Vagina (tissue), 2 donors: ENCODE measurements around the gene CCR7. TPM values are rescaled to one million over a fixed set of nuclear protein-coding genes. Genes with fewer than 3 reads are reported as not detected.

ENCODE experiments used
- DNase-seq, 2 donors: peaks; one replicate each; pipeline ENCODE4 v3.0.0-alpha.2; 2017; ENCODE audit errors: extremely low spot score in 2 of 2
- H3K27ac ChIP-seq: fragments of 200-600 bp; sonication (generic); one replicate; pipeline ENCODE4 v1.5.1; 2019
- H3K27me3 ChIP-seq: fragments of 200-600 bp; sonication (generic); one replicate; pipeline ENCODE4 v1.5.1; 2019
- H3K36me3 ChIP-seq, 2 donors: fragments of 200-600 bp; sonication (generic); one replicate each; pipeline ENCODE4 v1.5.1; 2017 to 2019
- H3K4me1 ChIP-seq: fragments of 200-600 bp; sonication (generic); one replicate; pipeline ENCODE4 v1.5.1; 2019
- H3K4me3 ChIP-seq, 2 donors: fragments of 200-600 bp; sonication (generic); 1 replicate in 1 of 2; 2 replicates in 1 of 2; pipeline ENCODE4 v1.5.1; 2016 to 2019
- H3K9me3 ChIP-seq: fragments of 200-600 bp; sonication (generic); one replicate; pipeline ENCODE4 v1.5.1; 2019
- POLR2A ChIP-seq, 2 donors: fragments of 450-650 bp; IDR thresholded peaks; one replicate each; pipeline ENCODE4 v1.6.1; 2017; ENCODE audit warnings: antibody characterized with exemption in 2 of 2, mild to moderate bottlenecking in 2 of 2, moderate library complexity in 2 of 2
- POLR2AphosphoS5 ChIP-seq, 2 donors: sonication (generic); formaldehyde crosslinking; IDR thresholded peaks; one replicate each; pipeline ENCODE4 v1.9.0; 2017; ENCODE audit warnings: antibody characterized with exemption in 2 of 2, mild to moderate bottlenecking in 2 of 2, low read depth in 1 of 2; ENCODE audit not compliant: insufficient read depth in 1 of 2
- intact Hi-C: fragments of 100-400 bp; cut with DNase I; formaldehyde crosslinking; loops from one replicate; pipeline ENCODE4 v1.15.1; 2023
- total RNA-seq: library from RNA; depleted of rRNA; stranded (reverse); fragments of >200 nt; gene quantifications from one replicate; pipeline ENCODE4 v1.2.3, GENCODE V29; 2016
- TF ChIP-seq, protein P1 (sequence below), 3 experiments: fragments of 450-650 bp in 2 of 3; fragments of 200-600 bp in 1 of 3; sonication (generic) in 1 of 3; IDR thresholded peaks; one replicate each; pipeline ENCODE4 v1.5.1; 2017 to 2019; ENCODE audit warnings: antibody characterized with exemption in 3 of 3, mild to moderate bottlenecking in 2 of 3, moderate library complexity in 2 of 3

CCR7 gene
- total RNA-seq, 1 donor from 2014 or later: not detected

DNA sequence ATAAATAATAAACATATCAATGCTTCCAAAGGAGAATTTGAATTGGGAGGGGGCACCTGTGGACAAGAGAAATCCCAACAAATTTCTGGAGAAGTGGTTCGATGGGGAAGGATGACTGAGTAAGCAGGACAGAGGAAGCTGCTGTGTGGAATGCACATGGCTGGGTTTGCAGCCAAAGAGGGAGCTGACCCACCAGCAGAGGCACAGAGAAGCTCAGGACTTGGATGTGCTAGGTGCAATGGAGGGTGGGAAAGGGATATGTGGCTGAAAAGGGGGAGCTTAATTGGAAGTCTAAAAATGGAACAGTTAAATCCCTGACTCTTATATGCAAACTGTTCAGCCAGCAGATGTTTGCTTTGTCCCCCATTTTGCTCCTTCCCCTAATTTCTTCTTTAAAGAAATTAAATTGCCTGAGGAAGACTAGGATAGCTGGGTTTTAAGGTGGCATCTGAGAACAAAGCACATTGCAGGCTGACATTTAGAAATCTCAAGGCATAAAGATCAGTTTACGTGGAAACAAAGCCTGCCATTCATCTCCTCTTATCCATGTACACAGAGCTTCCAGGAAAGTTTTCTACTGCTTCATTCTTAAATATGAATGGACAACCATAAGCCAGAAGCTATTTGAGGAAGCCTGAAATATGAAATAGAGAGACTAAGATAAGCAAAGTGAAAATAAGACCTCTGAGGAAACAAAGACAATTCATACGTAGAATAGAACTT, 40.9 kb downstream of the CCR7 start:
- no peaks in the 10 kb centered on the region for H3K9me3 ChIP-seq
- intact Hi-C loops: no loop called here
- H3K36me3 ChIP-seq: no peaks in the 10 kb centered on the region
- TF ChIP-seq POLR2A (IDR thresholded peaks at IDR 0.05) (no peak), POLR2AphosphoS5 (IDR thresholded peaks at IDR 0.05; ENCODE audit: insufficient read depth in 1 of 2, low read depth in 1 of 2) (no peak)
- TF ChIP-seq, protein P1, sequence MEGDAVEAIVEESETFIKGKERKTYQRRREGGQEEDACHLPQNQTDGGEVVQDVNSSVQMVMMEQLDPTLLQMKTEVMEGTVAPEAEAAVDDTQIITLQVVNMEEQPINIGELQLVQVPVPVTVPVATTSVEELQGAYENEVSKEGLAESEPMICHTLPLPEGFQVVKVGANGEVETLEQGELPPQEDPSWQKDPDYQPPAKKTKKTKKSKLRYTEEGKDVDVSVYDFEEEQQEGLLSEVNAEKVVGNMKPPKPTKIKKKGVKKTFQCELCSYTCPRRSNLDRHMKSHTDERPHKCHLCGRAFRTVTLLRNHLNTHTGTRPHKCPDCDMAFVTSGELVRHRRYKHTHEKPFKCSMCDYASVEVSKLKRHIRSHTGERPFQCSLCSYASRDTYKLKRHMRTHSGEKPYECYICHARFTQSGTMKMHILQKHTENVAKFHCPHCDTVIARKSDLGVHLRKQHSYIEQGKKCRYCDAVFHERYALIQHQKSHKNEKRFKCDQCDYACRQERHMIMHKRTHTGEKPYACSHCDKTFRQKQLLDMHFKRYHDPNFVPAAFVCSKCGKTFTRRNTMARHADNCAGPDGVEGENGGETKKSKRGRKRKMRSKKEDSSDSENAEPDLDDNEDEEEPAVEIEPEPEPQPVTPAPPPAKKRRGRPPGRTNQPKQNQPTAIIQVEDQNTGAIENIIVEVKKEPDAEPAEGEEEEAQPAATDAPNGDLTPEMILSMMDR (IDR thresholded peaks at IDR 0.05): no peak
- H3K27me3 ChIP-seq: no peaks in the 10 kb centered on the region
- peak overlapping the region; percentile 84 for H3K27ac ChIP-seq
- H3K4me1 ChIP-seq: peaks cover 56% of the 10 kb centered on the region
- no peak for DNase-seq
- H3K4me3 ChIP-seq: no peak overlapping the region

DNA sequence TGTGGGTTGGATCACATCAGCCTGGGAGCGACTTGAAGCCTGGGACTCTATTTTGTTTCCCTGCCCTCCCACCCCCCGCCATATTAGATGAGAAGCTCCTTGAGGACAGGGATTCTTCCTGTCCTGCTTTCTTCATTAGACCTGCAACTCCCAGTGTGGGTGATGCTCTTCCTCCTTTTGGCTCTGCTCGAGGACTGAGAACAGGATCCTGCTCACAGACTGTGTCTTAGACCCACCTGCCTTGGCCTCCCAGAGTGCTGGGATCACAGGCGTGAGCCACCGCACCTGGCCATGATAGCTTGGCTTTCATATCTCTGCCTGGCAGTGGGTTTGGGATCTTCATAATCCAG, 42.3 kb downstream of the CCR7 start:
- peak overlapping the region; percentile 84 for H3K27ac ChIP-seq
- TF ChIP-seq POLR2AphosphoS5 (IDR thresholded peaks at IDR 0.05; ENCODE audit: insufficient read depth in 1 of 2, low read depth in 1 of 2) (no peak), POLR2A (IDR thresholded peaks at IDR 0.05) (no peak)
- TF ChIP-seq, protein P1 (IDR thresholded peaks at IDR 0.05): no peak
- intact Hi-C loops: no loop called here
- H3K4me3 ChIP-seq: no peak overlapping the region
- H3K36me3 ChIP-seq: no peaks in the 10 kb centered on the region
- DNase-seq: no peak
- no peaks in the 10 kb centered on the region for H3K9me3 ChIP-seq
- H3K4me1 ChIP-seq: peaks cover 66% of the 10 kb centered on the region
- H3K27me3 ChIP-seq: no peaks in the 10 kb centered on the region

DNA sequence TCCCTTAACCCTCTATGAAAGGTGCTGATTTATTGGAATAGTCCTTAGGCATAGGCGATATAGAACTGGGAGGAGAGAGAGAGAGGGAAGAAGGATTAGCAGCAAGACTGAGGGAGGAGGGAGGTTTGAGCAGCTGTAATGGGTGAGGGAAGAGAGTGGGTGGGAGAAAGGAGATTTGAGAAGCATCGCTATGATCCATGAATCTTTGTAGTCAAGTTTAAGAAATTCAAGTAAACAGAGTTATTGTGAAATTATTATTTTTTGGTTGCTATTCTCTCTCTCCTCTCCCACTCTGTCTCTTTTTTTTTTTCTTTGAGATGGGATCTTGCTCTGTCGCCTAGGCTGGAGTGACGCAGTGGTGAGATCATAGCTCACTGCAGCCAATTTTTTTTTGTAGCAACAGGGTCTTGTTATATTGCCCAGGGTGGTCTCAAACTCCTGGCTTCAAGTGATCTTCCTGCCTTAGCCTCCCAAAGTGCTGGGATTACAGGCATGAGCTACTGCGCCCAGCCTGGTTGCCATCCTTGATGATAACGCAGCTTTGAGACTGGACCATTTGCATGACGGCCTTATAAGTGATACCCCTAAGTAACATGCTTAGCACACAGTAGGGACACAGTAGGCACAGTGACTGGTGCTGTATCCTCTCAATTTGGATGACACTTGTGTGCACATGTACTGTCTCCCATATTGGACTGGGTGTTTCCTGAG, 42.9 kb downstream of the CCR7 start:
- Histone ChIP-seq H3K27ac (peak overlapping the region; percentile 84), H3K27me3 (no peaks in the 10 kb centered on the region), H3K4me3 (no peak overlapping the region), H3K4me1 (peaks cover 68% of the 10 kb centered on the region), H3K36me3 (no peaks in the 10 kb centered on the region), H3K9me3 (no peaks in the 10 kb centered on the region)
- TF ChIP-seq POLR2A (IDR thresholded peaks at IDR 0.05) (no peak), POLR2AphosphoS5 (IDR thresholded peaks at IDR 0.05; ENCODE audit: insufficient read depth in 1 of 2, low read depth in 1 of 2) (no peak)
- TF ChIP-seq, protein P1 (IDR thresholded peaks at IDR 0.05): no peak
- DNase-seq: no peak
- intact Hi-C loops: no loop called here

DNA sequence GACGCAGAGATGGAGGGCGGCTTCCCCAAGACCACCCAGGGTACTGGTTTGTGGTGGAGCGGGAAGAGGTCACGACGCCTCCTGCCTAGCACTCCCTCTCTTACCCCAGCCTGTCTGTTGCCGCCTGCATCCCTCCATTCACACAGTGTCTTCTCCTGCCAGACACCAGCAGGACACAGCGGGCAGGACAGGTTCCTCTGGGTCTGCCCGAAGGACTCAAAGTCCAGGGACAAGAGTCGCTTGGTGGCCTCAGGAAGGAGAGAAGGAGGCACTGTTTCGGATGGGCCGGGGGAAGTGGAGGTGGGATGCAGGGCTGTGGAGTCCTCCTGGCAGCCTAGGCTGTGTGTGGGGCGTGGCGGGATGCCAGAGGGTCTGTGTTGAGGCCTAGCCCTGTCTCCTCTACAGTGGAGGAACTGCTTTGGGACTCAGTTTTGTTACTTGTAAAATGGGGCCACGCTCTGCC, 44.2 kb downstream of the CCR7 start:
- no peaks in the 10 kb centered on the region for H3K9me3 ChIP-seq
- H3K27ac ChIP-seq: peak overlapping the region; percentile 84
- TF ChIP-seq, protein P1 (IDR thresholded peaks at IDR 0.05): no peak
- TF ChIP-seq POLR2AphosphoS5 (IDR thresholded peaks at IDR 0.05; ENCODE audit: insufficient read depth in 1 of 2, low read depth in 1 of 2): no peak
- no peak overlapping the region for H3K4me3 ChIP-seq
- intact Hi-C loops: no loop called here
- DNase-seq: no peak
- no peaks in the 10 kb centered on the region for H3K27me3 ChIP-seq
- no peaks in the 10 kb centered on the region for H3K36me3 ChIP-seq
- peaks cover 74% of the 10 kb centered on the region for H3K4me1 ChIP-seq
